Activated gamma-delta T cell treated with anti-CD3 and anti-CD28 coated beads, Interleukin-2, amount 50 U/mL, for 16 hours (primary cell): ENCODE data around the gene PROSER2.

ENCODE experiments used
- DNase-seq: peaks from one replicate; pipeline ENCODE4 v3.0.0-alpha.2; 2020; ENCODE audit warnings: low read depth

The PROSER2 gene

GRCh38 chr10:11869743-11870460 is 46.7 kb downstream of the PROSER2 start:
- no peak for DNase-seq

GRCh38 chr10:11870461-11870780 is 47.3 kb downstream of the PROSER2 start:
- no peak for DNase-seq

DNA sequence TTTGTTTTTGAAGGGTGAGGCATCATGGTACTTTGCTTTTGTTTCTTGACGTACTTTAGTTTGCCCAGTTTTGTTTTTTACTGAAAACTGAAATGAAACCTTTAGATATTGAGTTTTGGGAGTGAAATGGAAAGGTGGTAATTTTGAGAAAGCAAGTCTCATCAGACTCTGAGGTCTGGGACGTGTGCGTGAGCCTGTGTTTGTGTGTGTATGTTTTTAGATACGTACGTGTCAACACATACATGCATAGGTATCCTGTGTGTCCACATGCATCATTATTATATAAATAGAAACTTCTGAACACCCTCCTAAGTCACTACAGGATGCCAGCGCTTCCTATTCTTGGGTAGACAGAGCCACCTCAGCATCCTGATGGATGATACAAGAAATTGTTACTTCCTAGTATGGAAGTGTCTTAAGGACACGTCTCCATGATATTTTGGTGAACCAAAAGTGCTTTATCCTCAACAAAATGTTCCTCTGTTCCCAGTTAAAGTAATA is 47.8 kb downstream of the PROSER2 start:
- no peak for DNase-seq

DNA sequence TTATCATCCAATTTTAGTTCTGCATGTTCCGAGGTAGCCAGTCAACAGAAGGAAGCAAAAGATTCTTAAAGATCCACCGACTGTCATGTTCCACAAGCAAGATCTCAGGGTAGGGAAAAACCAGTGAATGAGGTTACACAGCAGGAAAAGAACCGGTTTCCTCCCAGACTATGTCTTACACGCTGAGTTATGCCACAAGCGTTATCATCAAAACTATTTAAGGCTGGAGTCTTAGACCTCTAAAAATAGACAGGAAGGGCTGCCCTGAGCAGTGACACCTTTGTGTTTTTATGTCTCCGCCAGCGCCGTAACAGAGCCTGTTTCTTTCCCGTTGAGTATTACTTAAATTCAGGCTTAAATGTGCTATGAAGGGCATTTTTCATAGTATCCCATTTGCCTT is 48.3 kb downstream of the PROSER2 start:
- DNase-seq: no peak

DNA sequence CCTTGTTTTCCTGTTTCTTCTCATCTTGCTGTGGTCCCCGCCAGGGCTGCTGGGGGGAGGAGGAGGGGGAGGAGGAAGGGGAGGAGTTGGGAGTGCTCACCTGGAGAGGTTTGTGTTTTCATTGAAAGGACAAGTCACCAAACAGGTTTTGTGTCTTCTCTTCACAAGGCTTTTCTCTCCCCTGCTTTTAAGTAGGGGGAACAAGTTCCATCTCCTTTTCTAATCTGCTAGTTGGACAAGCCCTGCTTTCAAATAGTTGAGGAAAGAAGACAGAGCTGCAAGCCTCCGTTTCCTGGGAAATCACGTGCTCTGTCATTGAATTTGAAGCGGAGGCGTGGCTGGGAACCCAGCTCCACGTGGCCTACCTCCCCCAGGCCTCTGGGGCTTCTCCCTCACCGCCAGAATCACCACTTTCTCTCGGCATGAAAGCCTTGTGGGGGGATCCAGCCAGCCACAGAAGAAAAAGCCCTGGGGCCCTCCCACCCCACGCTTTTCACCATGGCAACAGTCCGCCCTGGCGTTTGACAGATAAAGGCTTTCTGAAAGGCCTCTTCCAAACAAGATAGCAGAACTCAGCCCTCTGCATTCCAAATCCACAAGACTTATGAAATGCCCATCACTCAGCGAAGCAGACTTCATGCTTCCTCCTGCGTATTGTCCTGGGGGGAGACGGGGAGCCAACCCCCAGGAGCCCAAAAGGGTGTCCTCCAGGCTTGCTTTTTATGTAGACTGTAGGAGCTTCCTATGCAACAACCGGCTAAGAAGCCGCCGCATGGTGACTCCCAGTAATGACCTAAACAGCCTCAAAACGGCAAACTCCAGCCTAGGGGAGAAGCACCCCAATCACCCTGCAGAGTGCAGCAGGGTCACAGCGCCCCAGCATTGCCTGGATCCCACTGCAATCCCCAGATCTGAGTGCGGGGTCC is 51.7 kb downstream of the PROSER2 start:
- peak; percentile 14 for DNase-seq

DNA sequence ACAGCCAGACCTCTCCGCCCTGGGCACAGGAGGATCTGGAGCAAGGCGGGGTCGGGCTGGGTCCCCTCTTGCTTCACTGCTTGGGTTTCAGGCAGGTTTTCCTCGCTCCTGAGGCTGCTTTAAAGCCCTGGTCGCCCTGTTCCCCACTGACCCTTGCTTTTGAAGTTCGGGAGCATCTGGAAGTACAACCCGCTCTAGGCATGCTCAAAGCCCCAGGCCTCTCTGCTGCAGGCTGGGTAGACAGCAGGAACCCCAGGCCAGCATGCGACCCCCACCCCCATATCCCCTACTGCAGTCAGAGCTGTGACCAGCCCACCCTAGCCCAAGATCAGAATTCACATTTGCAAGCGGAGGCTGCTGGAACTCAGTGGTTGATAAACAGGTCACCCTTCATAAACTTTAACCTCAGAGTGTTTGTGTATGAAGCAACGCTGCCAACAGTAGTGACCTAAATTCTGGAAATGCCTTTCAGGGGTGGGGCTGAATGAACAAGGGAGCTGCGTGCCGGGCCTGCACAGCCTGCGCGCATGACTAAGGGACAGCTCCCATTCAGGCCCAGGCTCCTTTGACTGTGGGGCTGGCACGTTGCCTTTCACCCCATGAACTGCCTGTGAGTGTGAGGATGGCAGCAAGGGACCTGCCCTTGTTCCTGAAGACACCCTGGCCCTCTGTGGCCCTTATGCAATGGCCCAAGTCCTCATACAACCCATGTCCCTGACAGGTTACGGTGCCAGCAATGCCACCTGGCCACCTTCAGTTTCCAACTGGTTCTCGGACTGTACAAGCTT is 52.5 kb downstream of the PROSER2 start:
- no peak for DNase-seq

DNA sequence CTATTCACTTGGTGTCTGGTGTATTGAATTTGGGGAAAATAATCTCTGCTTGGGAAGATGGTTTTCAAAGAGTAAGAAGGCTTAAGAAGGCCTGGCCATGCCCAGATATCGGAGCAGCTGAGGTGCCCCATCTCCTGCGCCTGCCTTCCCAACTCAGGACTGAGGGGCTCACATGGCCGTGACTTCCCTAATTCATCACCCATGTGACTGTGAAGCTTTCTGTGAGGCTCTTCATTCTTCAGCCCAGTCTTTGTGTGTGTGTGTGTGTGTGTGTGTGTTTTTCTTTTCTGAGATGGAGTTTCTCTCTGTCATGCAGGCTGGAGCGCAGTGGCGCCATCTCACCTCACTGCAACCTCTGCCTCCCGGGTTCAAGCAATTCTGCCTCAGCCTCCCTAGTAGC is 53.2 kb downstream of the PROSER2 start:
- DNase-seq: no peak

DNA sequence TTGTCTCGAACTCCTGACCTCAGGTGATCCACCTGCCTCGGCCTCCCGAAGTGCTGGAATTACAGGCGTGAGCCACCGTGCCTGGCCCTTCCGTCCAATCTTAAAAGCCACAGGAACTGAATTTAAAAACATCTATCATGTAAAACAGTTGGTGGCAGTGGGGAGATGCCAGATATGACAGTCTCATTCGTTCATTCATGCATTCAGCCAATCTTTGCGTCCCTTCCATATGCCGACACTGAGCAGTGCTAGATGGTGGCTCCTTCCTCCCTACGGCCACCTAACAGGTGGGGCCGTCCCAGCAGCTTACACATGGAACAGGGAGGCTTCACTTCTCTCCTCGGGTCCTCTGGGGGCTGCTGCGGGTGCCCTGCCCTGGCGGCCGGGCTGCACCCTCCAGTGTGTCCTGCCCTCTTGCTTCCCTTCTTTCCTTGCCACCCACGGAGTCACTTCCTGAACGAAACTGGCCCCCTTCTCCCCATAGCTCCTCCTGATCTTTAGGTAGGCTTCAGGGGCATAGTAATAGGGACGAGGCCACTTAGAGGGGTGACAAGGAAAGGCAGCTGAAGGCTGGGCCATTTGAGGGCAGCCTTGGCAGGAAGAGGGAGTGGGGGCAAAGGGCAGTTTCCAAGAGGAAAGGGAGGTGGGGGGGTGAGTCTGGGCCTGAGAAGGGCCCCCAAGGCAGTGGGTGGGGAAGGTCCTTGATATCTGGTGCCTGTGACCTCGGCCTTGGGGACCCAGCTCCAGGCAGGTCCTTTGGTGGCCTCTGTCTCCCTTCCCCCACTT is 53.8 kb downstream of the PROSER2 start:
- DNase-seq: no peak

DNA sequence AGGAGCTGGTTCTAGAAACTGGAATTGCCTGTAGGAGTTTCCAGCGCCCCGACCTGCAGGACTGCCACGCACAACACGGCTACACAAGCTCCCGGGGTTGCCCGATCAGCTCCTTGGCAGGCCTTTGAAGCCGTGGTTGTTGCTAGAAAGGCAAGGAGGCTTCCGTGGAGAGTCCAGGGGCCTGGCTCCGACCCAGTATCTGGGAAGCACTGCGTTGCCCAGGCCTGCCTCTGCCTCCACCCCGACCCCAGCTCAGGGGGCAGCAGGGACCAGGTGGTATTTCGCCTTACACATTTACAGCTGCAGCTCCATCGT is 54.4 kb downstream of the PROSER2 start:
- DNase-seq: no peak

- no peak for DNase-seq
Observed at GRCh38 chr10:11878776-11879175, 55.6 kb downstream of the PROSER2 start.

GRCh38 chr10:11879387-11880094 is 56.4 kb downstream of the PROSER2 start:
- no peak for DNase-seq

- DNase-seq: no peak
Observed at GRCh38 chr10:11880151-11881029, 57.2 kb downstream of the PROSER2 start.

- DNase-seq: no peak
Observed at GRCh38 chr10:11881030-11881476, 57.9 kb downstream of the PROSER2 start.

- DNase-seq: no peak
Observed at GRCh38 chr10:11881477-11882417, 58.6 kb downstream of the PROSER2 start.

DNA sequence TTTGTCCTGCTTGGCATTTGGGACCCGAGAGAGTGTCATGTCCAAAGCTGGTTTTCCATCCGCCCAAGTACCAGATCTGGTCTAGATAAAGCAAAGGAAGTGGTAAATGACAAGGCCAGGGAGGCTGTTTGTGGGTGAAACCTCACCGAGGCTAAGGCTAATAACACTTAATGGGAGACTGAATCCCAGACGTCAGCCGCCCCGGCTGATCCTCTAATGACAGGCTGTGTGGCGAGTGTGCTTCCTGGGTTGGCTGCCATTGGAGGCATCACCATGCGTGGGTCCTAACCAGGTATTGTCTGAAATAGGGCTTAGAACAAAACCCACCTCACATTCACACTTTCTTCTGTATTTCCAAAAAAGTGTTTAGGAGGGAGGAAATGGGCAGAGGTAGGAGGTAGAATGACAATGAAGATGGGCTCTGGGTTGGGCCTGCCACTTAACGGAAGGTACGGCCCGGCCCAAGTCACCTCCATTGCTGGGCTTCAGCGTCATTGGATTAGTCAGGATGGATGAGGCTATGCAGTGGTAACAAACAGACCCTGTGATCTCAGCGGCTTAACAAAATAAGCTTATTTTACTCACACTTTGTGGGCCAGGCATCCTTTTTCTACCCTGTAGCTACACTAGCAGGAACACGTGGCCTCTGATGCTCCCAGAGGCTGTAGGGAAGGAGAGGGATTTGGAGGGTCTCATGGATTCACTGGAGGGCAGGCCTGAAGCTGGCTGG is 59.7 kb downstream of the PROSER2 start:
- DNase-seq: no peak

GRCh38 chr10:11884706-11885423 is 61.7 kb downstream of the PROSER2 start:
- DNase-seq: no peak

- no peak for DNase-seq
Observed at GRCh38 chr10:11885437-11886137, 62.4 kb downstream of the PROSER2 start.
